HepG2 (cell line): ENCODE results near the gene TRIO. TPM values are rescaled to one million over a fixed set of nuclear protein-coding genes. Genes with fewer than 3 reads are reported as not detected.

Source experiments
- ATAC-seq: fragments of 200-7000 bp; cut with Tn5 transposase; 3 replicates; pipeline ENCODE4 v1.9.1; 2020; ENCODE audit warnings: mild to moderate bottlenecking, moderate library complexity
- BruUV-seq: library from RNA; stranded (reverse); fragments of 400-500 nt; replicated peaks from 2 replicates; lab custom pipeline; 2021; lab: Mats Ljungman, UMichigan
- CTCF ChIA-PET: fragments of 300-600 bp; formaldehyde crosslinking; extraction: SDS; loops from one replicate; lab custom pipeline; 2021; ENCODE audit warnings: low total read pairs, inconsistent platforms, low intra/inter-chr PET ratio; lab: Yijun Ruan, JAX
- POLR2A ChIA-PET: fragments of 350-600 bp; sonication (Branson Sonifier 250); formaldehyde crosslinking; loops from one replicate; lab custom pipeline; 2020; ENCODE audit warnings: antibody characterized with exemption, inconsistent platforms; lab: Yijun Ruan, JAX
- DNase-seq: peaks from one replicate; pipeline ENCODE4 v3.0.0-alpha.2; 2015; ENCODE audit warnings: low spot score
- FAIRE-seq: peaks from 3 replicates; lab custom pipeline; 2011; peaks lifted over from hg19 to GRCh38; lab: Jason Lieb, UNC
- H2AFZ ChIP-seq: one replicate; pipeline ENCODE4 v1.6.1; 2011; ENCODE audit warnings: low read length, inconsistent platforms
- H3K27ac ChIP-seq: fragments of 300-600 bp; 3 replicates; pipeline ENCODE4 v1.8.0; 2011; ENCODE audit warnings: mixed run types, mild to moderate bottlenecking, mixed read lengths, low read length, inconsistent platforms; ENCODE audit not compliant: insufficient read depth; ENCODE audit errors: extremely low read length
- H3K27me3 ChIP-seq, 2 experiments: fragments of 200-600 bp in 1 of 2; 2 replicates in 1 of 2; 3 replicates in 1 of 2; pipeline versions ENCODE4 v1.6.0 to v1.8.0; 2011; ENCODE audit warnings: low read length in 2 of 2, mild to moderate bottlenecking in 2 of 2, moderate library complexity in 2 of 2, inconsistent platforms in 1 of 2; ENCODE audit not compliant: insufficient read depth in 2 of 2, control insufficient read depth in 1 of 2
- H3K36me3 ChIP-seq, 2 experiments: fragments of 200-600 bp in 1 of 2; replicated peaks in 1 of 2; 2 replicates in 1 of 2; 3 replicates in 1 of 2; pipeline versions ENCODE4 v1.5.1 to v1.8.0; 2011; ENCODE audit warnings: low read length in 2 of 2, inconsistent platforms in 1 of 2; ENCODE audit not compliant: insufficient read depth in 2 of 2, control insufficient read depth in 1 of 2
- H3K4me1 ChIP-seq: 2 replicates; pipeline ENCODE4 v1.5.1; 2012; ENCODE audit warnings: low read length, inconsistent platforms; ENCODE audit not compliant: insufficient read depth
- H3K4me2 ChIP-seq: 2 replicates; pipeline ENCODE4 v1.6.0; 2011; ENCODE audit warnings: low read depth, low read length, inconsistent platforms
- H3K4me3 ChIP-seq, 3 experiments: fragments of 200-600 bp in 1 of 3; sonication (generic), shearing (Covaris generic) in 1 of 3; replicated peaks in 1 of 3; 2 replicates each; pipeline ENCODE4 v1.5.1; 2011 to 2016; ENCODE audit warnings: low read length in 3 of 3, inconsistent platforms in 2 of 3, low read depth in 2 of 3, mild to moderate bottlenecking in 2 of 3, control low read depth in 1 of 3, mixed read lengths in 1 of 3; ENCODE audit not compliant: insufficient read depth in 1 of 3
- H3K79me2 ChIP-seq: one replicate; pipeline ENCODE4 v1.6.1; 2011; ENCODE audit warnings: low read length, inconsistent platforms; ENCODE audit not compliant: insufficient read depth
- H3K9ac ChIP-seq: 2 replicates; pipeline ENCODE4 v1.6.0; 2011; ENCODE audit warnings: mild to moderate bottlenecking, low read depth, low read length, inconsistent platforms; ENCODE audit not compliant: insufficient read depth
- H3K9me3 ChIP-seq: 2 replicates; pipeline ENCODE4 v1.5.1; 2012; ENCODE audit warnings: mild to moderate bottlenecking, low read length
- H4K20me1 ChIP-seq: 2 replicates; pipeline ENCODE4 v1.6.0; 2011; ENCODE audit warnings: inconsistent platforms, mild to moderate bottlenecking, low read length, moderate library complexity; ENCODE audit not compliant: insufficient read depth
- ELF3 ChIP-seq: IDR thresholded peaks from 2 replicates; pipeline ENCODE4 v1.6.1; 2016; ENCODE audit warnings: missing genetic modification reagents, missing compliant biosample characterization
- ZNF260 ChIP-seq: sonication (generic); formaldehyde crosslinking; IDR thresholded peaks from 2 replicates; pipeline ENCODE4 v1.4.0; 2020; ENCODE audit warnings: missing genetic modification reagents, low read depth, mild to moderate bottlenecking, borderline replicate concordance
- ZNF577 ChIP-seq: sonication (generic); formaldehyde crosslinking; IDR thresholded peaks from 2 replicates; pipeline ENCODE4 v1.4.0; 2020; ENCODE audit warnings: mild to moderate bottlenecking, low read depth, missing genetic modification reagents, borderline replicate concordance
- ZNF75D ChIP-seq: sonication (generic); formaldehyde crosslinking; IDR thresholded peaks from 2 replicates; pipeline ENCODE4 v1.8.1; 2023; ENCODE audit warnings: missing genetic modification reagents, mild to moderate bottlenecking, borderline replicate concordance
- ZSCAN9 ChIP-seq: IDR thresholded peaks from 2 replicates; pipeline ENCODE4 v1.6.1; 2016; ENCODE audit warnings: borderline replicate concordance
- whole genome bisulfite sequencing: methylation state at CpG from one replicate; pipeline ENCODE4 v1.1.6; 2017; ENCODE audit warnings: low lambda C conversion rate; 5-methylcytosine and 5-hydroxymethylcytosine counted together
- in situ Hi-C: cut with HindIII; loops from 2 replicates; pipeline ENCODE4 v1.10.0; 2017; ENCODE audit warnings: low pct_unique_long_range_greater_than_20kb; ENCODE audit not compliant: extremely low pct_ligation_motif_present
- intact Hi-C: fragments of 100-400 bp; cut with micrococcal nuclease; formaldehyde crosslinking; loops from one replicate; pipeline ENCODE4 v1.10.0; 2022; ENCODE audit not compliant: unreplicated experiment
- polyA plus RNA-seq, 8 experiments: library from polyadenylated mRNA; depleted of rRNA in 3 of 8; stranded (reverse) in 7 of 8; unstranded in 1 of 8; fragments of >200 nt; fragmentation: Illumina TruSeq in 4 of 8; extraction: Trizol in 4 of 8; gene quantifications; 2 replicates each; pipeline versions ENCODE4 v1.2.1 to v1.2.3, GENCODE V29; 2011 to 2016; ENCODE audit warnings: low read depth in 4 of 8, missing spikeins in 1 of 8, mixed read lengths in 1 of 8; ENCODE audit not compliant: insufficient read depth in 1 of 8
- total RNA-seq, 5 experiments: library from RNA; depleted of rRNA; stranded (reverse); fragments of >200 nt; fragmentation: Illumina TruSeq; extraction: Trizol; gene quantifications; 2 replicates each; pipeline ENCODE4 v1.2.3, GENCODE V29; 2016; ENCODE audit warnings: low read depth in 1 of 5
- TF ChIP-seq, protein P1 (sequence below): sonication (generic); formaldehyde crosslinking; IDR thresholded peaks from 2 replicates; pipeline ENCODE4 v1.4.0; 2020; ENCODE audit warnings: missing genetic modification reagents
- TF ChIP-seq, protein P2 (sequence below): sonication (generic); formaldehyde crosslinking; IDR thresholded peaks from 2 replicates; pipeline ENCODE4 v1.8.1; 2023; ENCODE audit warnings: mild to moderate bottlenecking, inconsistent platforms, moderate library complexity, missing genetic modification reagents, borderline replicate concordance

Gene TRIO
- total and polyA plus RNA-seq, 2 of the 13 experiments (the other 11 are each of a cell fraction or from before 2014, with no cell fraction given) = 45.2 to 45.9 TPM

DNA sequence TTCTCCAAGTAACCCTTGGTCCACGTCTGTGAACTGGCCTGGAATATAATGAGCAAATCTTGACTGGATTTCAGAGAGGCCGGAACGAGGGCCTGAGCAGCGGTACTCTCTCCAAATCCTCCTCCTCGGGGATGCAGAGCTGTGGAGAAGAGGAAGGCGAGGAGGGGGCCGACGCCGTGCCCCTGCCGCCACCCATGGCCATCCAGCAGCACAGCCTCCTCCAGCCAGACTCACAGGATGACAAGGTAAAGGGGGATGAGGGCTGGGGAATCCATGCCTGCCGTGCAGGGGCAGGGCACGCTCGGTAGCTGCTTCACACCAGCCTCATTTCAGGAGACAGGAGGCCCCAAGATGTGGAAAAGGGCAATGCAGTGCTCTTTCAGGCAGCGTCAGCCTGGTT, 319.5 kb downstream of the TRIO start (continued):
- TF ChIP-seq, protein P1, sequence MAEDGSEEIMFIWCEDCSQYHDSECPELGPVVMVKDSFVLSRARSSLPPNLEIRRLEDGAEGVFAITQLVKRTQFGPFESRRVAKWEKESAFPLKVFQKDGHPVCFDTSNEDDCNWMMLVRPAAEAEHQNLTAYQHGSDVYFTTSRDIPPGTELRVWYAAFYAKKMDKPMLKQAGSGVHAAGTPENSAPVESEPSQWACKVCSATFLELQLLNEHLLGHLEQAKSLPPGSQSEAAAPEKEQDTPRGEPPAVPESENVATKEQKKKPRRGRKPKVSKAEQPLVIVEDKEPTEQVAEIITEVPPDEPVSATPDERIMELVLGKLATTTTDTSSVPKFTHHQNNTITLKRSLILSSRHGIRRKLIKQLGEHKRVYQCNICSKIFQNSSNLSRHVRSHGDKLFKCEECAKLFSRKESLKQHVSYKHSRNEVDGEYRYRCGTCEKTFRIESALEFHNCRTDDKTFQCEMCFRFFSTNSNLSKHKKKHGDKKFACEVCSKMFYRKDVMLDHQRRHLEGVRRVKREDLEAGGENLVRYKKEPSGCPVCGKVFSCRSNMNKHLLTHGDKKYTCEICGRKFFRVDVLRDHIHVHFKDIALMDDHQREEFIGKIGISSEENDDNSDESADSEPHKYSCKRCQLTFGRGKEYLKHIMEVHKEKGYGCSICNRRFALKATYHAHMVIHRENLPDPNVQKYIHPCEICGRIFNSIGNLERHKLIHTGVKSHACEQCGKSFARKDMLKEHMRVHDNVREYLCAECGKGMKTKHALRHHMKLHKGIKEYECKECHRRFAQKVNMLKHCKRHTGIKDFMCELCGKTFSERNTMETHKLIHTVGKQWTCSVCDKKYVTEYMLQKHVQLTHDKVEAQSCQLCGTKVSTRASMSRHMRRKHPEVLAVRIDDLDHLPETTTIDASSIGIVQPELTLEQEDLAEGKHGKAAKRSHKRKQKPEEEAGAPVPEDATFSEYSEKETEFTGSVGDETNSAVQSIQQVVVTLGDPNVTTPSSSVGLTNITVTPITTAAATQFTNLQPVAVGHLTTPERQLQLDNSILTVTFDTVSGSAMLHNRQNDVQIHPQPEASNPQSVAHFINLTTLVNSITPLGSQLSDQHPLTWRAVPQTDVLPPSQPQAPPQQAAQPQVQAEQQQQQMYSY (CRISPR knock-in tag) = no peak

DNA sequence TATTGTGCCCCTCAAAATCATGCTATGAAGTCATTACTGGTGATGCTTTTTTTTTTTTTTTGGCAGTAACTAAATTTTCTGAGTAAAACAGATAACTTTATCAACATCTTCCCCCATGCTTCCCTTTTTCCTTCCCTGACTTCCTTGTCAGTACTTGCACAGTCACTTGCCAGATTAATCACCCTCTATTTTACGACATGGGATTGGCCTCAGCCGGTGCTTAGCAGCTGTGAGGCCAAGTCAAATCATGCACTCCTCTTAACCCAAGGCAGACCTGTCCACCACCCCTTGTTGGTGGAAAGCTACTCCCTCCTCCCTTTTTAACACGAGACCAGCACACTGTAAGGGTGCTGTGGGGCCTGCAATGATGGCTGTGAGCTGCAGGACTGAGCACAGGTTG, 320.5 kb downstream of the TRIO start:
- TF ChIP-seq, protein P2, sequence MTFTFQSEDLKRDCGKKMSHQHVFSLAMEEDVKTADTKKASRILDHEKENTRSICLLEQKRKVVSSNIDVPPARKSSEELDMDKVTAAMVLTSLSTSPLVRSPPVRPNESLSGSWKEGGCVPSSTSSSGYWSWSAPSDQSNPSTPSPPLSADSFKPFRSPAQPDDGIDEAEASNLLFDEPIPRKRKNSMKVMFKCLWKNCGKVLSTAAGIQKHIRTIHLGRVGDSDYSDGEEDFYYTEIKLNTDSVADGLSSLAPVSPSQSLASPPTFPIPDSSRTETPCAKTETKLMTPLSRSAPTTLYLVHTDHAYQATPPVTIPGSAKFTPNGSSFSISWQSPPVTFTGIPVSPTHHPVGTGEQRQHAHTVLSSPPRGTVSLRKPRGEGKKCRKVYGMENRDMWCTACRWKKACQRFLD (CRISPR knock-in tag) = no peak
- TF ChIP-seq ZNF577 (CRISPR knock-in tag) = no peak
- TF ChIP-seq ZNF260 = no peak
- TF ChIP-seq ZNF75D (CRISPR knock-in tag) = no peak
- no peak for TF ChIP-seq ELF3 (CRISPR knock-in tag)
- no peak for TF ChIP-seq ZSCAN9
- TF ChIP-seq, all 625 proteins: peak for 0
- Histone ChIP-seq H3K9ac (no peak overlapping the region), H4K20me1 (no peaks in the 10 kb centered on the region), H3K79me2 (no peaks in the 10 kb centered on the region), H3K9me3 (no peaks in the 10 kb centered on the region), H3K4me3 (no peak overlapping the region), H3K27me3 (no peaks in the 10 kb centered on the region), H3K4me2 (no peak overlapping the region), H3K27ac (no peak overlapping the region), H2AFZ (no peak overlapping the region), H3K36me3 (peaks cover 13 to 75% of the 10 kb centered on the region in 2 experiments), H3K4me1 (no peaks in the 10 kb centered on the region)
- ChIA-PET CTCF (no interaction called here), POLR2A (no interaction called here)
- intact Hi-C loops = no loop called here
- ATAC-seq = no peak
- no peak for DNase-seq
- FAIRE-seq = no peak
- 95% methylated on average over 3 of the region's 3 CpGs for WGBS
- in situ Hi-C loops = no loop called here
- BruUV-seq = no TSS peak
